Effector memory CD8-positive, alpha-beta T cell (primary cell): ENCODE data around the gene IL1RAPL1.

ENCODE experiments used
- ATAC-seq: fragments of 150-1000 bp; cut with Tn5 transposase; replicated peaks from 2 replicates; pipeline ENCODE4 v1.10.0; 2021; ENCODE audit warnings: mild to moderate bottlenecking, moderate library complexity
- DNase-seq, 3 experiments: peaks; one replicate each; pipeline ENCODE4 v3.0.0; 2021
- H3K27ac Mint-ChIP-seq, 2 donors: one replicate each; pipeline ENCODE4 v1.8.0; 2022; ENCODE audit warnings: mild to moderate bottlenecking in 2 of 2, mixed read lengths in 2 of 2, moderate library complexity in 2 of 2
- H3K27me3 Mint-ChIP-seq, 2 donors: one replicate each; pipeline ENCODE4 v1.8.0; 2022; ENCODE audit warnings: mixed read lengths in 2 of 2
- H3K36me3 Mint-ChIP-seq: one replicate; pipeline ENCODE4 v1.8.0; 2022; ENCODE audit warnings: mild to moderate bottlenecking, moderate library complexity, mixed read lengths; ENCODE audit not compliant: insufficient read depth
- H3K4me1 Mint-ChIP-seq, 2 donors: one replicate each; pipeline ENCODE4 v1.8.0; 2022; ENCODE audit warnings: low read depth in 2 of 2, mixed read lengths in 2 of 2
- H3K4me3 Mint-ChIP-seq, 2 donors: one replicate each; pipeline ENCODE4 v1.8.0; 2022; ENCODE audit warnings: mild to moderate bottlenecking in 2 of 2, mixed read lengths in 2 of 2, moderate library complexity in 2 of 2
- H3K9me3 Mint-ChIP-seq, 2 donors: one replicate each; pipeline ENCODE4 v1.8.0; 2022; ENCODE audit warnings: mixed read lengths in 2 of 2

The IL1RAPL1 gene

GRCh38 chrX:28876408-28876807 lies 289.2 kb downstream of the IL1RAPL1 start:
- Mint-ChIP-seq H3K4me1 (no peaks in the 10 kb centered on the region), H3K36me3 (no peaks in the 10 kb centered on the region), H3K27ac (no peak overlapping the region), H3K9me3 (no peaks in the 10 kb centered on the region), H3K4me3 (no peak overlapping the region), H3K27me3 (no peaks in the 10 kb centered on the region)
- DNase-seq (no peak), ATAC-seq (no peak)

GRCh38 chrX:28876901-28877300 lies 289.7 kb downstream of the IL1RAPL1 start:
- no peaks in the 10 kb centered on the region for H3K36me3 Mint-ChIP-seq
- H3K9me3 Mint-ChIP-seq: peaks cover 0 to 2% of the 10 kb centered on the region in 2 donors
- ATAC-seq (no peak), DNase-seq (no peak)
- no peak overlapping the region for H3K27ac Mint-ChIP-seq
- no peaks in the 10 kb centered on the region for H3K4me1 Mint-ChIP-seq
- no peaks in the 10 kb centered on the region for H3K27me3 Mint-ChIP-seq
- no peak overlapping the region for H3K4me3 Mint-ChIP-seq

GRCh38 chrX:28880136-28880535 lies 292.9 kb downstream of the IL1RAPL1 start:
- peaks cover 0 to 2% of the 10 kb centered on the region in 2 donors for H3K9me3 Mint-ChIP-seq
- no peak overlapping the region for H3K27ac Mint-ChIP-seq
- no peaks in the 10 kb centered on the region for H3K27me3 Mint-ChIP-seq
- no peak for ATAC-seq
- H3K36me3 Mint-ChIP-seq: no peaks in the 10 kb centered on the region
- H3K4me3 Mint-ChIP-seq: no peak overlapping the region
- no peaks in the 10 kb centered on the region for H3K4me1 Mint-ChIP-seq
- DNase-seq: no peak

- ATAC-seq (no peak), DNase-seq (no peak)
- no peaks in the 10 kb centered on the region for H3K36me3 Mint-ChIP-seq
- H3K9me3 Mint-ChIP-seq: peaks cover 0 to 2% of the 10 kb centered on the region in 2 donors
- no peaks in the 10 kb centered on the region for H3K4me1 Mint-ChIP-seq
- no peak overlapping the region for H3K4me3 Mint-ChIP-seq
- H3K27ac Mint-ChIP-seq: no peak overlapping the region
- no peaks in the 10 kb centered on the region for H3K27me3 Mint-ChIP-seq
These were observed 297.6 kb downstream of the IL1RAPL1 start for GRCh38 chrX:28884823-28885222.

GRCh38 chrX:28888416-28888815 lies 301.2 kb downstream of the IL1RAPL1 start:
- Mint-ChIP-seq H3K9me3 (no peaks in the 10 kb centered on the region), H3K27me3 (no peaks in the 10 kb centered on the region), H3K4me3 (no peak overlapping the region), H3K36me3 (no peaks in the 10 kb centered on the region), H3K27ac (no peak overlapping the region), H3K4me1 (no peaks in the 10 kb centered on the region)
- ATAC-seq (no peak), DNase-seq (no peak)

GRCh38 chrX:28889591-28890090 lies 302.4 kb downstream of the IL1RAPL1 start:
- Mint-ChIP-seq H3K4me1 (no peaks in the 10 kb centered on the region), H3K36me3 (no peaks in the 10 kb centered on the region), H3K27me3 (no peaks in the 10 kb centered on the region), H3K27ac (no peak overlapping the region), H3K4me3 (no peak overlapping the region), H3K9me3 (no peaks in the 10 kb centered on the region)
- ATAC-seq (no peak), DNase-seq (no peak)

- ATAC-seq (no peak), DNase-seq (no peak)
- Mint-ChIP-seq H3K36me3 (no peaks in the 10 kb centered on the region), H3K27ac (no peak overlapping the region), H3K4me3 (no peak overlapping the region), H3K27me3 (no peaks in the 10 kb centered on the region), H3K4me1 (no peaks in the 10 kb centered on the region), H3K9me3 (peaks cover under 1 to 6% of the 10 kb centered on the region in 2 donors)
These were observed 314.4 kb downstream of the IL1RAPL1 start for GRCh38 chrX:28901637-28902036.

- Mint-ChIP-seq H3K27ac (no peak overlapping the region), H3K36me3 (no peaks in the 10 kb centered on the region), H3K4me3 (no peak overlapping the region), H3K9me3 (peaks cover 0 to 8% of the 10 kb centered on the region in 2 donors), H3K4me1 (no peaks in the 10 kb centered on the region), H3K27me3 (no peaks in the 10 kb centered on the region)
- no peak for DNase-seq
- ATAC-seq: no peak
These were observed 323.2 kb downstream of the IL1RAPL1 start for GRCh38 chrX:28910487-28910886.

GRCh38 chrX:28920153-28920943 lies 333.1 kb downstream of the IL1RAPL1 start:
- H3K36me3 Mint-ChIP-seq: no peaks in the 10 kb centered on the region
- no peak for ATAC-seq
- no peak for DNase-seq
- H3K27ac Mint-ChIP-seq: no peak overlapping the region
- no peaks in the 10 kb centered on the region for H3K9me3 Mint-ChIP-seq
- no peak overlapping the region for H3K4me3 Mint-ChIP-seq
- H3K4me1 Mint-ChIP-seq: no peaks in the 10 kb centered on the region
- no peaks in the 10 kb centered on the region for H3K27me3 Mint-ChIP-seq

- DNase-seq (no peak), ATAC-seq (no peak)
- Mint-ChIP-seq H3K9me3 (no peaks in the 10 kb centered on the region), H3K4me3 (no peak overlapping the region), H3K36me3 (no peaks in the 10 kb centered on the region), H3K27me3 (no peaks in the 10 kb centered on the region), H3K27ac (no peak overlapping the region), H3K4me1 (no peaks in the 10 kb centered on the region)
These were observed 334.9 kb downstream of the IL1RAPL1 start for GRCh38 chrX:28922106-28922505.

- H3K36me3 Mint-ChIP-seq: no peaks in the 10 kb centered on the region
- no peak overlapping the region for H3K4me3 Mint-ChIP-seq
- H3K27ac Mint-ChIP-seq: no peak overlapping the region
- ATAC-seq (no peak), DNase-seq (no peak)
- no peaks in the 10 kb centered on the region for H3K9me3 Mint-ChIP-seq
- H3K27me3 Mint-ChIP-seq: no peaks in the 10 kb centered on the region
- no peaks in the 10 kb centered on the region for H3K4me1 Mint-ChIP-seq
These were observed 359.6 kb downstream of the IL1RAPL1 start for GRCh38 chrX:28946846-28947245.

GRCh38 chrX:28960063-28960462 lies 372.8 kb downstream of the IL1RAPL1 start:
- H3K9me3 Mint-ChIP-seq: peaks cover 0 to 5% of the 10 kb centered on the region in 2 donors
- no peak overlapping the region for H3K4me3 Mint-ChIP-seq
- DNase-seq (no peak), ATAC-seq (no peak)
- H3K4me1 Mint-ChIP-seq: no peaks in the 10 kb centered on the region
- no peaks in the 10 kb centered on the region for H3K27me3 Mint-ChIP-seq
- no peaks in the 10 kb centered on the region for H3K36me3 Mint-ChIP-seq
- H3K27ac Mint-ChIP-seq: no peak overlapping the region

GRCh38 chrX:28966331-28966730 lies 379.1 kb downstream of the IL1RAPL1 start:
- no peaks in the 10 kb centered on the region for H3K27me3 Mint-ChIP-seq
- H3K4me3 Mint-ChIP-seq: no peak overlapping the region
- peaks cover 1 to 2% of the 10 kb centered on the region in 2 donors for H3K9me3 Mint-ChIP-seq
- no peak overlapping the region for H3K27ac Mint-ChIP-seq
- H3K36me3 Mint-ChIP-seq: no peaks in the 10 kb centered on the region
- H3K4me1 Mint-ChIP-seq: no peaks in the 10 kb centered on the region
- DNase-seq (no peak), ATAC-seq (no peak)

GRCh38 chrX:28969126-28969525 lies 381.9 kb downstream of the IL1RAPL1 start:
- DNase-seq: no peak
- Mint-ChIP-seq H3K36me3 (no peaks in the 10 kb centered on the region), H3K4me3 (no peak overlapping the region), H3K4me1 (no peaks in the 10 kb centered on the region), H3K27me3 (no peaks in the 10 kb centered on the region), H3K9me3 (peaks cover 2 to 15% of the 10 kb centered on the region in 2 donors), H3K27ac (no peak overlapping the region)
- no peak for ATAC-seq
